ENCODE data around the gene SLC9A6.
A peak's percentile ranks its signal among the peaks of the same experiment; 100 is the strongest.
"Not testable (repeated sequence)": the region's sequence is repeated elsewhere in the genome, so short reads cannot be mapped to it uniquely, and the experiment has no call there.

Gene SLC9A6

DNA sequence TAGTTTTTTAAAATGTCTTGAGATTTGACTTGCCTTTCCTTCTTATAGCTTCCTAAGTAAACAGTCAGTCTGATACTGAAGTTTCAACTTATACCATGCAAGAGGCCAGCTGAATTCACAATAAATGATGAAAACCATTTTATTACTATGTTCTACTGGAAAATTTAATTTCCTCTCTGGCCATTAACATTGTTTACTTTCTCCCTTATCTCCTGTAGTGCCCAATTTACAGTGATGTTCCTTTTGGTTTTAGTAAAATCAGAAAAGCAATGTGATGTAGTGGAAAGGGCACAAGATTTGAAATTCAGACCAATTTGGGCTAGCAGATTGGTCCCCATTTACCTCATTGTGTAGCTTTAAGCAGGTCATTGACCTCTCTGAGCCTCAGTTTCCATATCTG lies 54.2 kb downstream of the SLC9A6 start:
- peak; percentile 41 for FAIRE-seq
- TF ChIP-seq PAX5 (IDR thresholded peaks at IDR 0.05; ENCODE audit: insufficient read depth, low read length, severe bottlenecking) (no peak), POLR2A (IDR thresholded peaks at IDR 0.05; ENCODE audit: low read depth, low read length) (no peak), SPI1 (IDR thresholded peaks at IDR 0.05; ENCODE audit: low read depth, low read length) (no peak), POU2F2 (IDR thresholded peaks at IDR 0.05; ENCODE audit: low read depth, low read length) (no peak), POLR2AphosphoS5 (IDR thresholded peaks at IDR 0.05; ENCODE audit: low read depth, low read length) (no peak), TAF1 (IDR thresholded peaks at IDR 0.05; ENCODE audit: low read depth, low read length) (no peak)
- DNase-seq (ENCODE audit: insufficient read length, low spot score) = no peak

DNA sequence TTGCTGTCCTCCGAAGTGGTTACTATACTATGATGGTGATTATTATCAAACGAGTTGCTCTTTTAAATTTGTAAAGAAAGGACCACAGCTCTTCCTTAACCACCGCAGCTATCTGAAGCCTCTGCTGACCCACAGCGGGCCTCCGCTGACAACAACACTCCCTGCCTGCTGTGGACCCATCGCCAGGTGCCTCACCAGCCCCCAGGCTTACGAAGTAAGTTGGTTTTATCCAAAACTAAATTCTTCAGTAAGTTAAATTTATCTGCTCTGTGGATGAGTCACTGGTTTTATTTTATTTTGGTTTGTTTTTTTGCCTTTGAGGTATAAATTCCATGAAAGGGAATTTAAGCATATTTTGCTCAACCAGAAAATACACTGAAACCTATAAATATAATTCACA lies 54.7 kb downstream of the SLC9A6 start:
- DNase-seq (ENCODE audit: insufficient read length, low spot score) (no peak), FAIRE-seq (no peak)
- no peak for TF ChIP-seq SPI1 (IDR thresholded peaks at IDR 0.05; ENCODE audit: low read depth, low read length)

DNA sequence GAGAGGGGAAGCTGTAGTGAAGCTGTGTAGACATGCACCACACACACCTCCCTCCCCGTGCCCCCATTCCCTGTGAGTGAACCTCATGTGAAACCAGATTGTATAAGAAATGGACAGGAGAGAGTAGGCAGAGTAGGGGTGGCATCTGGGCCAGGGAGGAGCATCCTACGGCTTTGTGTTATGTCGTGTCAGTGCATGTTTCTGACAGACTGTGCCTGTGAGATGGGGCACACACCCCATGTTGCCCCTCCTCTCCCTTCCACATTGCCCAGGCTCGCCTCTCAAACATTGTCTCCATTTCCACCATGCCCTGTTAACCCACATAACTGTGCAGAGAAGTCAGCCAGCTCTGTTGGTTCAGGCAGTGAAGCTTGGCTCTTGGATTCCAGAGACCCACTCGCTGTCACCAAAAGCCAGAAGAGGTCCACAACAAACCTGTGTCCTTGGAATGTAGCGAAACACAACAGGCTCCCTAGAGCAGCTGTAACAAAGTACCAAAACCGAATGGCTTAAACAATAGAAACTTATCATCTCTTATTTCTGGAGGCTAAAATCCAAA lies 56.1 kb downstream of the SLC9A6 start:
- TF ChIP-seq PAX5 (IDR thresholded peaks at IDR 0.05; ENCODE audit: insufficient read depth, low read length, severe bottlenecking) = no peak
- TF ChIP-seq TAF1 (IDR thresholded peaks at IDR 0.05; ENCODE audit: low read depth, low read length) = no peak
- no peak for TF ChIP-seq POLR2A (IDR thresholded peaks at IDR 0.05; ENCODE audit: low read depth, low read length)
- TF ChIP-seq POLR2AphosphoS5 (IDR thresholded peaks at IDR 0.05; ENCODE audit: low read depth, low read length) = no peak
- TF ChIP-seq SPI1 (IDR thresholded peaks at IDR 0.05; ENCODE audit: low read depth, low read length) = no peak
- no peak for TF ChIP-seq POU2F2 (IDR thresholded peaks at IDR 0.05; ENCODE audit: low read depth, low read length)
- FAIRE-seq (no peak), DNase-seq (ENCODE audit: insufficient read length, low spot score) (no peak)

DNA sequence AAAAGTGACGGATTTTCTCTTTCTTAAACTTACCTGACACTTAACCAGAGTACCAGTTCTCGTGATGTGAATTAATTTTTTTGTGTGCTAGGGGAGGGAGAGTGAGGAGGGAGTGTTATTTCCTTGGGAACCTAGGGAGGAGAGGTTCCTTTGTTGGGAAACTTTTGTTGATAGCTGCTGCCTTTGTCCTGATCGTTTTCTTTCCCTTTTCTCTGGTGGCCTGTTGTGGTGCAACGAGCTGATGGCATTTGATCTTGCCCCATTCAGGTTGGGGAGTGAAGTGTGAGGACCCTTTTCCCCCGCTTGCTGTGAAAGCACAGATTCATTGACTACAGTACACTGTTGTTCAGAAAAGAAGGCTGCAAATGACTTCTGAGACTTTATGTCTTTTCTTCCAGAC lies 59.8 kb downstream of the SLC9A6 start:
- FAIRE-seq = no peak
- DNase-seq (ENCODE audit: insufficient read length, low spot score) = no peak
- TF ChIP-seq POLR2AphosphoS5 (IDR thresholded peaks at IDR 0.05; ENCODE audit: low read depth, low read length) (no peak), SPI1 (IDR thresholded peaks at IDR 0.05; ENCODE audit: low read depth, low read length) (no peak), POU2F2 (IDR thresholded peaks at IDR 0.05; ENCODE audit: low read depth, low read length) (no peak), TAF1 (IDR thresholded peaks at IDR 0.05; ENCODE audit: low read depth, low read length) (no peak), POLR2A (IDR thresholded peaks at IDR 0.05; ENCODE audit: low read depth, low read length) (no peak), PAX5 (IDR thresholded peaks at IDR 0.05; ENCODE audit: insufficient read depth, low read length, severe bottlenecking) (no peak)

DNA sequence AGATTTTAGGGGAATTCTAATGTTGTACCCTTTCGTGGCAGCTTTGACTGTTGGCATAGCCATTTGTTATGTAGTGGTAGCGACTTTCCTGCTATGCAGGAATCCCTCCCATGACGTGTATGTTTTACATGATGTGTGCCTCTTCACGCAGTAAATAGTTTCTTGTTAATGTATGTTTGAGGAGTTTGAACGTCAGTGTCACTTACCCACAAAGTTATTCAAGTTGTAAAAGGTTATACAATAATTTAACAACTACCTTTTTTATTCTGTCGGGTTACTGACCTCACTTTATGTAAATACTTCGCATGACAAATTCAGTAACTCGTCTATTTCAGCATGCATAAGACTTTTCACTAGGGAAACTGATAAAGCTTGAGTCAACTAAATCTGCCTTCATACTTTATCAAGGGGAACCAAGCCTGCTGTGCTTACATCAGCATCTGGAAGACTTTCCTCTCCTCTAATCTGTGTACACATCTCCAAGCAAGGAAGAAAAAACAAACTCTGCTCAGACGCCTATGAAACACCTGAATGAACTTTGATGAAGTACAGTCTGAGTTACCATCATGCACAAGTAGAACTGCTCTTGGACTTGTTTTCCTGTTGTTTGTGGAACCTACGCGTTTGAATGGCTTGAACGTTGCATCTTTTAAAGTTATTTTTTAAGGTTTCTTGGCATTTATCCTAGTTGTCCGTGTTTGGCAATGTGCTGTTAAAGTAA lies 61.2 kb downstream of the SLC9A6 start:
- DNase-seq (ENCODE audit: insufficient read length, low spot score) (no peak), FAIRE-seq (peak; percentile 28)
- no peak for TF ChIP-seq TAF1 (IDR thresholded peaks at IDR 0.05; ENCODE audit: low read depth, low read length)
- TF ChIP-seq POU2F2 (IDR thresholded peaks at IDR 0.05; ENCODE audit: low read depth, low read length) = no peak
- TF ChIP-seq PAX5 (IDR thresholded peaks at IDR 0.05; ENCODE audit: insufficient read depth, low read length, severe bottlenecking) = no peak
- TF ChIP-seq SPI1 (IDR thresholded peaks at IDR 0.05; ENCODE audit: low read depth, low read length) = no peak
- TF ChIP-seq POLR2AphosphoS5 (IDR thresholded peaks at IDR 0.05; ENCODE audit: low read depth, low read length) = no peak
- no peak for TF ChIP-seq POLR2A (IDR thresholded peaks at IDR 0.05; ENCODE audit: low read depth, low read length)

DNA sequence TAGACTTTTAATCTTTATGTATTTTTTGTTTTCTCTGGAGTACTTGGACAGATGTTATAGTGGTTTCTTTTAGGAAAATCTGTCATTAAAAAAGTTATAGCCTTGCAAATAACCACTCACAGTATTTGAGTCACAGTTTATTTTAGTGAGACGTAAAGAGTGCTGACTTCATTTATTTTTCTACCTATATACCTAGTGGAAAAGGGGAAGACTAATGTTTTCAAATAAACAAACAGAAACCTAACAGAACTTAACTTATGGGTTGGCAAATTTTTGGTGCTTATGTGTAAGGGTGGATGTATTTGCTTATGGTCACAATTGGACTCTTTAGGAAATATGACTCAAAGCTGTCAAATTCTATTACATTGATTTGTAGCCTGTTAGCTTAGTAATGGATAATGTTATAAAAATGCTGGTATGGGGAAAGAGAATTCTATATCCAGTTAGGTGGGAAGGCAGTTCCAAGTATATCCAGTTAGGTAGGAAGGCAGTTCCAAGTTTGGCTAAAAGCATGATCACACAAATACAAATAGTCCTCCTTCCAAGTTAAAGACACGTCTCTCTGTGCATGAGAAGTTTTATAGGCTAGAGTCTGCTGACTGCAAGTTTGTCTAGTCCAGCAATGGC lies 61.9 kb downstream of the SLC9A6 start:
- DNase-seq (ENCODE audit: insufficient read length, low spot score) (no peak), FAIRE-seq (peak; percentile 50)
- TF ChIP-seq SPI1 (IDR thresholded peaks at IDR 0.05; ENCODE audit: low read depth, low read length) (no peak), POLR2AphosphoS5 (IDR thresholded peaks at IDR 0.05; ENCODE audit: low read depth, low read length) (no peak), TAF1 (IDR thresholded peaks at IDR 0.05; ENCODE audit: low read depth, low read length) (no peak), PAX5 (IDR thresholded peaks at IDR 0.05; ENCODE audit: insufficient read depth, low read length, severe bottlenecking) (no peak), POU2F2 (IDR thresholded peaks at IDR 0.05; ENCODE audit: low read depth, low read length) (no peak), POLR2A (IDR thresholded peaks at IDR 0.05; ENCODE audit: low read depth, low read length) (no peak)

DNA sequence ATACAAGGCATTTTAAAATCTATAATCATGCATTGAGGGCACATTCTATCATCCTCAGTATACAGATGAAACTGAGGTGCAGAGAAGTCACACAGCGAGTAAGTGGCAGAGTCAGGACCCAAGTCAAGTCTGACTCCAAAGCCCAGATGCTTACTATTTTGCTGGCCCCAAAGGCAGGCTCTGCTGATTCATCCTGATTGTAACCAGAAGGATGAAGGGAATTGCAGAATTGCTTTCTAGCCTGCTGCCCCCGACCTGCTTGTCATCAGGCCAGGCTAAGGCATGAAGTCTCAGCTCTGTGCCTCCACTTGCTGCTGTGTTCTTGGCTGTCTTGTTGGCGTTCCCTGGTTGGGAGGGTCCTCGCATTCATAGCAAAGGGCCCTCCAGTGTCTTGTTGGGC lies 62.7 kb downstream of the SLC9A6 start:
- TF ChIP-seq POLR2A (IDR thresholded peaks at IDR 0.05; ENCODE audit: low read depth, low read length) (no peak), TAF1 (IDR thresholded peaks at IDR 0.05; ENCODE audit: low read depth, low read length) (no peak), POU2F2 (IDR thresholded peaks at IDR 0.05; ENCODE audit: low read depth, low read length) (no peak), POLR2AphosphoS5 (IDR thresholded peaks at IDR 0.05; ENCODE audit: low read depth, low read length) (no peak), PAX5 (IDR thresholded peaks at IDR 0.05; ENCODE audit: insufficient read depth, low read length, severe bottlenecking) (no peak)
- no peak for FAIRE-seq
- DNase-seq (ENCODE audit: insufficient read length, low spot score) = no peak

DNA sequence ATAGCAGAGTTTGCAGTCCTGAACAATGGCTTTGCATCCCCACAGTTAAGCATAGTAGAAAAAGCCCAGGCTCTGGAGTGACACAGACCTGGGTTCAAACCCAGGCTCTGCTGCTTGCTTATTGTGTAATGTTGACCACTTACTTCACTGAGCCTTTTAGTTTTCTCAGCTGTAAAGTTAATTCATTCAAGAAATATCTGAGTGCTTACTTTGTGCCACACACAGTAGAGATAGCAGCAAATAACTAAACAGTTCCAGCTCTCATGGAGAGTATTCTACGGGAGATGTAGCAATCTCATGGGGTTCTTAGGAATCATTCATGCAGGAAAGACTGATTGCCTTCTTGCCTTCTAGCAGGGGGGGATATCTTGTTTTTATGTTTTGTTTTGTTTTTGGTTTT lies 63.2 kb downstream of the SLC9A6 start:
- TF ChIP-seq PAX5 (IDR thresholded peaks at IDR 0.05; ENCODE audit: insufficient read depth, low read length, severe bottlenecking) = no peak
- TF ChIP-seq POLR2AphosphoS5 (IDR thresholded peaks at IDR 0.05; ENCODE audit: low read depth, low read length) = no peak
- TF ChIP-seq POU2F2 (IDR thresholded peaks at IDR 0.05; ENCODE audit: low read depth, low read length) = no peak
- no peak for TF ChIP-seq TAF1 (IDR thresholded peaks at IDR 0.05; ENCODE audit: low read depth, low read length)
- no peak for TF ChIP-seq SPI1 (IDR thresholded peaks at IDR 0.05; ENCODE audit: low read depth, low read length)
- no peak for DNase-seq (ENCODE audit: insufficient read length, low spot score)
- FAIRE-seq = no peak

DNA sequence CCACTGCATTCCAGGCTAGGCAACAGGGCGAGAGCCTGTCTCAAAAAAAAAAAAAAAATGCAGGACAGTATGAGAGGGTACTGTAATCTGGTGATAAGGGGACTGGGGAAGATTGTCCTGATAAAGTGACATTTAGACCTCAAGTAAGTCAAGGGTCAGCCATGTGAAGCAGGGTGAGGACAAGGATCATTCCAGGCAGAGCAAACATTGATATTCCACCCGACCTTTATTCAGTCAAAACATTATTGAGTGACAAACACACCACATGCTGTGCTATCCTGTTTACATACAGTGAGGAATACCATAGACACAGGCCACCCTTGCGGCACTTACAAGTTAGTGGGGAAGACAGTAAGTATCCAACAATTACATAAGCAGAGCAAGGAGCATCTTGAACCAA lies 64.4 kb downstream of the SLC9A6 start:
- DNase-seq (ENCODE audit: insufficient read length, low spot score) (no peak), FAIRE-seq (no peak)
- TF ChIP-seq SPI1 (IDR thresholded peaks at IDR 0.05; ENCODE audit: low read depth, low read length) (no peak), TAF1 (IDR thresholded peaks at IDR 0.05; ENCODE audit: low read depth, low read length) (no peak), POU2F2 (IDR thresholded peaks at IDR 0.05; ENCODE audit: low read depth, low read length) (no peak), PAX5 (IDR thresholded peaks at IDR 0.05; ENCODE audit: insufficient read depth, low read length, severe bottlenecking) (no peak), POLR2A (IDR thresholded peaks at IDR 0.05; ENCODE audit: low read depth, low read length) (no peak), POLR2AphosphoS5 (IDR thresholded peaks at IDR 0.05; ENCODE audit: low read depth, low read length) (no peak)

DNA sequence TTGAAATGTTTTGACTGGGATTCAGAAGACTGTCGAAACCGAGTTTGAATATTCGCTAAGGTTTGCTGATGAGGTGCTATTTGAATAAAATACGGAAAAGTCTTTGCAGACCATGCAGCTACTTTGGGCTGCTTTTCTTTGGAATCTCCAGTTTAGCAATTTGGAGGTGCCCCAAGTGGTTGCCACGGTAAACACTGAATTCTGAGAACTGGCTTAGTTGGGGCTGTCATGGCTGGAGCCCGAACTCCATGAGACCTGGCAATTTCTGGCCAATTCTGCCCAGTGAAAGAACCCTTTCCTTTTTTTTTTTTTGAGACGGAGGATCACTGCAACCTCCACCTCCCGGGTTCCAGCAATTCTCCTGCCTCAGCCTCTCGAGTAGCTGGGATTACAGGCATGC lies 65.6 kb downstream of the SLC9A6 start:
- not testable (repeated sequence) for DNase-seq (ENCODE audit: insufficient read length, low spot score); FAIRE-seq

Measured in GM12891 (cell line).